ENCODE measurements around the gene ZNF83.
A peak's percentile ranks its signal among the peaks of the same experiment; 100 is the strongest.
"Not testable (repeated sequence)": the region's sequence is repeated elsewhere in the genome, so short reads cannot be mapped to it uniquely, and the experiment has no call there.

The ZNF83 gene

GRCh38 chr19:52638601-52639000 is 446 bp upstream of the ZNF83 start:
- DNase-seq, result no peak

- DNase-seq, result no peak
Observed at GRCh38 chr19:52635786-52636570, 2.2 kb downstream of the ZNF83 start.

- DNase-seq, result not testable (repeated sequence)
Observed at GRCh38 chr19:52627441-52627840, 10.7 kb downstream of the ZNF83 start.

GRCh38 chr19:52626915-52627314 is 11.2 kb downstream of the ZNF83 start:
- DNase-seq, result no peak

- no peak for DNase-seq
Observed at GRCh38 chr19:52622261-52622660, 15.9 kb downstream of the ZNF83 start.

GRCh38 chr19:52621376-52621775 is 16.8 kb downstream of the ZNF83 start:
- DNase-seq, result no peak

- DNase-seq, result no peak
Observed at GRCh38 chr19:52613299-52613906, 24.8 kb downstream of the ZNF83 start.

GRCh38 chr19:52603558-52604207 is 34.5 kb downstream of the ZNF83 start:
- DNase-seq, result no peak

GRCh38 chr19:52602941-52603340 is 35.2 kb downstream of the ZNF83 start:
- no peak for DNase-seq

GRCh38 chr19:52601974-52602366 is 36.2 kb downstream of the ZNF83 start:
- DNase-seq, result not testable (repeated sequence)

GRCh38 chr19:52601025-52601973 is 36.9 kb downstream of the ZNF83 start:
- peak; percentile 91 for DNase-seq

GRCh38 chr19:52600639-52601024 is 37.5 kb downstream of the ZNF83 start:
- DNase-seq, result no peak

- no peak for DNase-seq
Observed at GRCh38 chr19:52599241-52599640, 38.9 kb downstream of the ZNF83 start.

GRCh38 chr19:52593441-52593840 is 44.7 kb downstream of the ZNF83 start:
- not testable (repeated sequence) for DNase-seq

GRCh38 chr19:52592301-52592700 is 45.9 kb downstream of the ZNF83 start:
- no peak for DNase-seq

- peak; percentile 16 for DNase-seq
Observed at GRCh38 chr19:52590728-52591127, 47.4 kb downstream of the ZNF83 start.

GRCh38 chr19:52585604-52586003 is 52.6 kb downstream of the ZNF83 start:
- no peak for DNase-seq

GRCh38 chr19:52584736-52585440 is 53.3 kb downstream of the ZNF83 start:
- DNase-seq, result no peak

- DNase-seq, result peak; percentile 97
Observed at GRCh38 chr19:52570000-52570861, 67.9 kb downstream of the ZNF83 start, which contains the start of gene ZNF701. Gene ZNF701, plus strand, starts transcription at chr19:52570287. Its CDS starts 3,861 bp downstream, at chr19:52574148.

GRCh38 chr19:52569638-52569999 is 68.5 kb downstream of the ZNF83 start:
- DNase-seq, result not testable (repeated sequence)

- no peak for DNase-seq
Observed at GRCh38 chr19:52567921-52568320, 70.2 kb downstream of the ZNF83 start.

All from CD4-positive, alpha-beta T cell treated with Interleukin-17A for 1 hour (primary cell).